Activated CD4-positive, alpha-beta T cell treated with anti-CD3 and anti-CD28 coated beads, Interleukin-2, amount 10 ng/mL, durations not matched to agents 24 days and 14 days (primary cell): Measurements from ENCODE around the gene MGST2. TPM values are rescaled to one million over a fixed set of nuclear protein-coding genes. Genes with fewer than 3 reads are reported as not detected.

Source experiments
- DNase-seq: peaks from one replicate; pipeline ENCODE4 v3.0.0; 2022
- H3K27ac Mint-ChIP-seq: one replicate; pipeline ENCODE4 v1.8.0; 2022; ENCODE audit warnings: mild to moderate bottlenecking, mixed read lengths
- H3K27me3 Mint-ChIP-seq: one replicate; pipeline ENCODE4 v1.8.0; 2022; ENCODE audit warnings: mixed read lengths
- H3K36me3 Mint-ChIP-seq: one replicate; pipeline ENCODE4 v1.8.0; 2022; ENCODE audit warnings: low read depth, mild to moderate bottlenecking, mixed read lengths
- H3K4me1 Mint-ChIP-seq: one replicate; pipeline ENCODE4 v1.8.0; 2021; ENCODE audit warnings: mixed read lengths
- H3K4me3 Mint-ChIP-seq: one replicate; pipeline ENCODE4 v1.8.0; 2022; ENCODE audit warnings: mild to moderate bottlenecking, moderate library complexity, mixed read lengths
- H3K9me3 Mint-ChIP-seq: one replicate; pipeline ENCODE4 v1.8.0; 2021; ENCODE audit warnings: mixed read lengths
- intact Hi-C: fragments of 100-400 bp; cut with micrococcal nuclease; formaldehyde crosslinking; loops from one replicate; pipeline ENCODE4 v1.15.1; 2023
- total RNA-seq: library from RNA; stranded (reverse); gene quantifications from 2 replicates; pipeline ENCODE4 v1.2.3, GENCODE V29; 2022

The MGST2 gene
- total RNA-seq, 1 donor from 2014 or later: 26.5 TPM

- intact Hi-C loops: loop anchor here (5.0 kb wide), 1 partner anchor 852 kb away; the partner anchor contains the start of gene ELMOD2
- Mint-ChIP-seq H3K27ac (no peak overlapping the region), H3K27me3 (no peaks in the 10 kb centered on the region), H3K36me3 (peaks cover 10% of the 10 kb centered on the region), H3K4me3 (no peak overlapping the region), H3K4me1 (peaks cover 38% of the 10 kb centered on the region), H3K9me3 (no peaks in the 10 kb centered on the region)
- DNase-seq: no peak
Observed at GRCh38 chr4:139669890-139670289, 4.3 kb downstream of the MGST2 start.

- no peak overlapping the region for H3K27ac Mint-ChIP-seq
- H3K36me3 Mint-ChIP-seq: peaks cover 17% of the 10 kb centered on the region
- intact Hi-C loops: no loop called here
Observed at GRCh38 chr4:139670775-139671174, 5.2 kb downstream of the MGST2 start.

GRCh38 chr4:139672215-139672614 is 6.6 kb downstream of the MGST2 start:
- no peak for DNase-seq
- no peak overlapping the region for H3K4me3 Mint-ChIP-seq
- H3K4me1 Mint-ChIP-seq: peaks cover 32% of the 10 kb centered on the region
- H3K36me3 Mint-ChIP-seq: peaks cover 12% of the 10 kb centered on the region
- no peak overlapping the region for H3K27ac Mint-ChIP-seq
- intact Hi-C loops: no loop called here
- H3K27me3 Mint-ChIP-seq: no peaks in the 10 kb centered on the region
- no peaks in the 10 kb centered on the region for H3K9me3 Mint-ChIP-seq

More at GRCh38 chr4:139670775-139671174, 5.2 kb downstream of the MGST2 start:
- no peak for DNase-seq
- H3K4me3 Mint-ChIP-seq: no peak overlapping the region
- peaks cover 36% of the 10 kb centered on the region for H3K4me1 Mint-ChIP-seq
- no peaks in the 10 kb centered on the region for H3K9me3 Mint-ChIP-seq
- no peaks in the 10 kb centered on the region for H3K27me3 Mint-ChIP-seq

GRCh38 chr4:139672732-139673131 is 7.1 kb downstream of the MGST2 start:
- Mint-ChIP-seq H3K4me1 (peaks cover 27% of the 10 kb centered on the region), H3K9me3 (no peaks in the 10 kb centered on the region), H3K36me3 (peaks cover 12% of the 10 kb centered on the region), H3K4me3 (no peak overlapping the region), H3K27me3 (no peaks in the 10 kb centered on the region), H3K27ac (no peak overlapping the region)
- intact Hi-C loops: no loop called here
- DNase-seq: no peak

GRCh38 chr4:139674875-139675550 is 9.4 kb downstream of the MGST2 start:
- Mint-ChIP-seq H3K9me3 (no peaks in the 10 kb centered on the region), H3K36me3 (peaks cover 27% of the 10 kb centered on the region), H3K27ac (no peak overlapping the region), H3K4me3 (no peak overlapping the region), H3K27me3 (no peaks in the 10 kb centered on the region), H3K4me1 (peaks cover 13% of the 10 kb centered on the region)
- intact Hi-C loops: no loop called here
- no peak for DNase-seq

GRCh38 chr4:139675651-139676050 is 10.0 kb downstream of the MGST2 start:
- Mint-ChIP-seq H3K36me3 (peaks cover 33% of the 10 kb centered on the region), H3K27me3 (no peaks in the 10 kb centered on the region), H3K4me3 (no peak overlapping the region), H3K4me1 (peaks cover 13% of the 10 kb centered on the region), H3K27ac (no peak overlapping the region), H3K9me3 (no peaks in the 10 kb centered on the region)
- intact Hi-C loops: no loop called here
- no peak for DNase-seq

- Mint-ChIP-seq H3K27me3 (no peaks in the 10 kb centered on the region), H3K27ac (no peak overlapping the region), H3K4me3 (no peak overlapping the region), H3K9me3 (no peaks in the 10 kb centered on the region), H3K4me1 (peaks cover 10% of the 10 kb centered on the region), H3K36me3 (peaks cover 38% of the 10 kb centered on the region)
- intact Hi-C loops: no loop called here
- DNase-seq: no peak
Observed at GRCh38 chr4:139676365-139676764, 10.7 kb downstream of the MGST2 start.

GRCh38 chr4:139676913-139677585 is 11.4 kb downstream of the MGST2 start:
- peaks cover 40% of the 10 kb centered on the region for H3K36me3 Mint-ChIP-seq
- H3K27ac Mint-ChIP-seq: no peak overlapping the region
- intact Hi-C loops: no loop called here
- H3K9me3 Mint-ChIP-seq: no peaks in the 10 kb centered on the region
- no peak for DNase-seq
- no peaks in the 10 kb centered on the region for H3K27me3 Mint-ChIP-seq
- H3K4me3 Mint-ChIP-seq: no peak overlapping the region
- H3K4me1 Mint-ChIP-seq: peaks cover 11% of the 10 kb centered on the region

- Mint-ChIP-seq H3K4me1 (peaks cover 24% of the 10 kb centered on the region), H3K4me3 (no peak overlapping the region), H3K27ac (peak overlapping the region; percentile 22), H3K27me3 (no peaks in the 10 kb centered on the region), H3K36me3 (peaks cover 71% of the 10 kb centered on the region), H3K9me3 (peaks cover 4% of the 10 kb centered on the region)
- intact Hi-C loops: no loop called here
- DNase-seq: no peak
Observed at GRCh38 chr4:139682309-139682708, 16.7 kb downstream of the MGST2 start.

GRCh38 chr4:139682741-139683151 is 17.1 kb downstream of the MGST2 start:
- Mint-ChIP-seq H3K9me3 (peaks cover 4% of the 10 kb centered on the region), H3K4me1 (peaks cover 24% of the 10 kb centered on the region), H3K27ac (no peak overlapping the region), H3K4me3 (no peak overlapping the region), H3K27me3 (no peaks in the 10 kb centered on the region), H3K36me3 (peaks cover 71% of the 10 kb centered on the region)
- intact Hi-C loops: no loop called here
- no peak for DNase-seq

- Mint-ChIP-seq H3K4me3 (no peak overlapping the region), H3K9me3 (peaks cover 4% of the 10 kb centered on the region), H3K36me3 (peaks cover 58% of the 10 kb centered on the region), H3K27ac (no peak overlapping the region), H3K27me3 (no peaks in the 10 kb centered on the region), H3K4me1 (peaks cover 25% of the 10 kb centered on the region)
- no peak for DNase-seq
- intact Hi-C loops: no loop called here
Observed at GRCh38 chr4:139684351-139684750, 18.7 kb downstream of the MGST2 start.

GRCh38 chr4:139685180-139685579 is 19.6 kb downstream of the MGST2 start:
- Mint-ChIP-seq H3K27ac (peak overlapping the region; percentile 70), H3K36me3 (peaks cover 53% of the 10 kb centered on the region), H3K4me3 (no peak overlapping the region), H3K4me1 (peaks cover 28% of the 10 kb centered on the region), H3K9me3 (peaks cover 4% of the 10 kb centered on the region), H3K27me3 (no peaks in the 10 kb centered on the region)
- intact Hi-C loops: no loop called here
- peak; percentile 61 for DNase-seq

- Mint-ChIP-seq H3K9me3 (peaks cover 4% of the 10 kb centered on the region), H3K36me3 (peaks cover 45% of the 10 kb centered on the region)
- intact Hi-C loops: no loop called here
Observed at GRCh38 chr4:139686130-139686529, 20.5 kb downstream of the MGST2 start.

GRCh38 chr4:139686988-139687387 is 21.4 kb downstream of the MGST2 start:
- H3K4me3 Mint-ChIP-seq: no peak overlapping the region
- H3K4me1 Mint-ChIP-seq: peaks cover 27% of the 10 kb centered on the region
- H3K9me3 Mint-ChIP-seq: peaks cover 4% of the 10 kb centered on the region
- no peak for DNase-seq
- peaks cover 42% of the 10 kb centered on the region for H3K36me3 Mint-ChIP-seq
- H3K27ac Mint-ChIP-seq: no peak overlapping the region
- H3K27me3 Mint-ChIP-seq: no peaks in the 10 kb centered on the region
- intact Hi-C loops: no loop called here

More at GRCh38 chr4:139686130-139686529, 20.5 kb downstream of the MGST2 start:
- H3K4me1 Mint-ChIP-seq: peaks cover 28% of the 10 kb centered on the region
- H3K4me3 Mint-ChIP-seq: no peak overlapping the region
- no peak overlapping the region for H3K27ac Mint-ChIP-seq
- H3K27me3 Mint-ChIP-seq: no peaks in the 10 kb centered on the region
- no peak for DNase-seq
